Activated T-helper 1 cell treated with anti-CD3 and anti-CD28 coated beads, Interleukin-2, amount 50 U/mL, for 16 hours (primary cell): ENCODE results near the gene DNAJC5G.
"Not testable (repeated sequence)": the region's sequence is repeated elsewhere in the genome, so short reads cannot be mapped to it uniquely, and the experiment has no call there.

Experiments used
- DNase-seq, 2 donors: peaks; one replicate each; pipeline ENCODE4 v3.0.0-alpha.2; 2020; ENCODE audit warnings: low read depth in 1 of 2, low spot score in 1 of 2

DNAJC5G gene

DNA sequence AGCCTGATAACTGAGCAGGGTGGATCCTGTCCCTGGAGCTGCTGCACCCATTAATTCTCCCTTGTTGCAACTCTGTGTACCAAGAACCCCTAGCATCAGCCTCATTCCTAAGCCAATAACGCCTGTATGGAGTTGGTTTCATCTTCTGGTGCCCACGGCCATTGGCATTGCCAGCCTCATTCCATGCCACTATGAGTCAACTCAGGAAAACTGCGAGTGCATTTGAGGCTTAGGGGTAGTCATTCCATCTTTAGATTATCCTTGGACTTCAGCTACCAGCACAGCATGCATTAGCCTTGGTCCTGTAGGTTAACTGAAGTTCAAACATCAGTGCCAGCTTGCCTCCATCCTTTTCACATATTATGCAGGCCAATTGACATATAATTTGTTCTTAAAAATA is 5.6 kb downstream of the DNAJC5G start:
- DNase-seq = no peak

DNA sequence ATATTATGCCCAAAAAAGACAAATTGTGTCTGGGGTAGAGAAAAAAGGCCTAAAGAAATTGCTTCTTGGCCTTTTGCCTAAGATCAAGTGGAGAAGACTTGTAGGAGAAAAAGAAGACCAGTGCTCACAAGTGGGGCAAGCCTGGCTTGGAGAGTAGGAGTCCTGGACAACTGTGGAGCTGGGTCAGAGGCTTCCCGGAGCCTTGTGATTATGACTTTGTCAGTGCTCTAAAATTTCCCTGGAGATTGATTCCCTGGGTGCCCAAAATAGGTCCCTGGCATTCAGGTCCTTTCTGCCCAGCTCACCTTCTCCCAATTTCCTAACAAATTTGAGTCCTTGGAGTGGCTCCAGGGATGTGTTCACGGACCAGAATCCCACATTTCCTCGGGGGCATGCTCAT is 6.2 kb downstream of the DNAJC5G start:
- DNase-seq = no peak

DNA sequence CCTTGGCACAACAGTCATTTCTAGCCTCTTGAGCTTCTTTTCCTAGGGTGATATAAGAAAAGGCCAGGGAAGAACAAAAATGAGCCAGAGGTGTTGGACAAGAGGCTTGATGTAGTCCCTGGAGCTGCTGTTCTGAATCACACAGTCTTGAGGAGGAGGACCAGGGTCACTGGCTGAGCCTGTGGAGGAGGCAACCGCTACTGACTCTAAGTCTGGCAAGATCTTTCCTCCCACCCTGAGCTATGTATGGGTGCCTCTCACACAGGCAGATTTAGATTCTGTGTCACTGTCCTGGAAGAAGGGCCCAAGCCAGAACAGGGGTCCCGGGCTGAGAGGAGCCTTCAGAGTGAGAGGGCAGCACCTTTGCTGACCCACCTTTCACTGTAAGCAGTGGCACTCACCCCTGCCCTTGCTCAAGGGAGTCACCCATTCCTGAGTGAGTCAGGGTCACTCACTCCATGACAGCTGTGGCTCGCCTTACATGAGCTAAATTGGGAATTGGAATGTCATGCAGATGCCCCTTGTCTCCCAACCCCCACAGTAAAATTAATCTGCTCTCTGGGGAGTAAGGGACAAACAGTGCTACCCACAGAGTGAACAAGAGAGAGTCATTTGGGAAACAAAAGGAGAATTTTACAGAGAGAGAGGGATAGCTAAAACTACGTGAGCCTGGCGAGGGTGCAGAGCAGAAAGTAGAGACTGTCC is 6.8 kb downstream of the DNAJC5G start, which contains the start of gene TRIM54:
TRIM54 (plus strand) TSS at position 575 of the 705 bp plus-strand sequence. CDS start 303 bp downstream, outside the sequence.
- no peak for DNase-seq

DNA sequence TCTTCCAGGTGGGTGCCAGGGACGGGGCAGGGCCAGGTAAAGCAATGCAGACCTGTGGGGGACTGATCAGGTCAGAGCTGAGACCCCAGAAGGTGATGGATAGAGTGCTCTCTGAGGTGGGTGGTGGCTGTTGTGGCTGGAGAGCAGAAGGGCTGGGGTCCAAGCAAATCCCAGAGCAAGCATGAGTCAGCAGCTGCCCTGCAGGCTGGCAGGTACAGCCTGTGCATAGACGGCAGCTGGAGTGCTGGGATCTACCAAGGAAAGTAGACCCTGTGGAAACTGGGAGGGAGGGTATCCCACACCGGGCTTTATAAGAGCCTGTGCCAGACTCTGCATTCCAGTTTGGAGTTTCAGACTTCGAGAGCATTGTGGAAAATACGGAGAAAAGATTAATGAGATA is 7.7 kb downstream of the DNAJC5G start:
- no peak for DNase-seq

DNA sequence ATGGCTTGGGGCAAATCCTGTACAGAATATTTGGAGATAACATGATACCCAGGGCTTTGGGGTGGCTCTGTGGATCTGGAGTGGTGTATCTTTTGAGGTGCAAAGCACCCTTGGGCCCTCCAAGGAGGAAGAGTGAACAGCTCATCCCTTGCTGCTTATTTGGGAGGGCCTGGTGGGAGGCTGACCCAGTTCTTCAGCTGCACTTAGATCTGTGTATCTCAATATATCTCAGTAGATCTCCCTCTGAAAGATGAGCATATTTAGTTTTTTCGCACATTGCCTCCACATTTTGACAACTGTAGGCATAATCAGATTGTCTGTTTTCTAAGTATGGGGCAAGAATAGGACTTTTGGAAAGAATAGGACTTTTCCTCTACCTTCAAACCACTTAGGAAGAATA is 9.8 kb downstream of the DNAJC5G start:
- DNase-seq = no peak

DNA sequence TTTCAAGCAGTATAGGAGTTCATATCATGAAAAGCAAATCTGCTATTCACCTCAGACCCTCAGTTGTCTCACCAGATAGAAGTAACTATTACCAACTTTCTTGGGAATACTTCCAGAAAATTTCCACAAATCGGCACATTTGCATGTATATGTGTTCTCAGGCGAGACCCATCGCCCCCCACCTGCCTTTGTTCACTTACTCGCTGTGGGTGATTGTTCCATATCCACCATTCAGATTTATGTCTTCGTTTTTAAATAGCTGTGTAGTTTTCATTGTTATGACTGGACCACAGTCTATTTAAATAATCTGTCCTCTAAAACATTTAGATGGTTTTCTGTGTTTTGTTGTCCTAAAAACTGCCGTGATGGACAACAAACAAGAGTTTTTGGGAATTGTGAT is 10.2 kb downstream of the DNAJC5G start:
- DNase-seq = no peak

DNA sequence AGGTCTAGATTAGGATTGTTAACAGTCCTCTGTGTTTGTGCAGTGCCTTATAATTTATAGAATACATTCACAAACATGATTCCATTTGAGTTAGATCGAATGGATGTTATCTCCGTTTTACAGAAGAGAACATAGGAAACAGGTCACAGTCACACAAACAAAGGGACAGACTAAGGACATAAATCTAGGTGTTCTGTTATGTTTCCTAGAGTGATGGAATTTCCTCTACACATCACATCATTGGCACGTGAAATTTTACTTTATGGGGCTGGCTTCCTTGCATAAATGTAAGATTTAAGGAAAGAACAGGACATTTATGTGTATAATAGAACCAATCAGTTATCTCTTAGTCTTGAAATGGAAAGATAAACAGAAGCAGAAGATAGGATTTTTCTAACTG is 13.4 kb downstream of the DNAJC5G start:
- DNase-seq = no peak

DNA sequence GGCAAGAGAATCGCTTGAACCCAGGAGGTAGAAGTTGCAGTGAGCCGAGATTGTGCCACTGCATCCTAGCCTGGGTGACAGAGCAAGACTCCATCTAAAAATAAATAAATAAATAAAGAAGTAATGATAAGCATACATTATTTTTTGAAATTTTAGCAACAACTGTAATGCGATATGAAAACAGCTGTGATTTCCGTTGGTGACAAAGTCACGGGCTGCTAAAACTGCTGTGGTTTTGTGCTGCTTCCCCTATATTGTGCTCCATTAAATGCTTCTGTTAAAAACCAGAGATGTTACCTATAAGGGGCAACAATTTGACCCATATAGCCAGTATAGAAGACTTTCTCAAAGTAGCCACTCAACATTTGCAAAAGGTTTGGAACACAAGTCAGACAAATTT is 15.3 kb downstream of the DNAJC5G start:
- DNase-seq = no peak

DNA sequence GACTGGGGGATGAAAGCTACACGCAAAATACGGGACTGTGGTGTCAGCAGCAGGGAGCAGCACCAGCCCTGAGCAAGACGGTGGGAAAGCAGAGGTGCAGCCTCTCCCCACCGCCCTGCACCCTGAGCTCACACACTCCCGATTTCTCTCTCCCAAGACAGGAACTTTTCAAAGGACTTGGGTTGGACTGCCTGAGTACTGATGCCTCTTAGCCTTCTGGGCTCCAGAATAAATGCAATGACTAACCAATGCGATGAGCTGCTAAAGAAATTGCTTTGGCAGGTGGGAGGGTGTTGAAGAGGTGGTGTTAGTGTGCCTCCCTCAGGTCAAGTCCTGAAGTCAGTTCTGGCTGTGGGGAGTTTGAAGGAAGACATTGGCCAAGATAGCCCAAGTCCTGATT is 16.6 kb downstream of the DNAJC5G start:
- DNase-seq = no peak

DNA sequence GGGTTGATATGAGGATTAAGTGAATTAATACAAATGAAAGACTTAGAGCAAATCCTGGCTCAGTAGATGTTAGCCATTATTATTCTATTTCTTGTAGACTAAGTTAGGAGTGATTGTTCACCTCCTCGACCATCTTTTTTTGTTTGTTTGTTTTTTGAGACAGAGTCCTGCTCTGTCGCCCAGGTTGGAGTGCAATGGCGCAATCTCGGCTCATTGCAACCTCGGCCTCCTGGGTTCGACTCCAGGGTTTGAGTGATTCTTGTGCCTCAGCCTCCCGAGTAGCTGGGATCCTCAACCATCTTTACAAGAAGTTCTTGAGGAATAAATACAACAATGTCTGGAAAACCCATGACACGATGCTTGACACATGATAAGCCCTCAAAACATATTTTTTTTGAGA is 19.7 kb downstream of the DNAJC5G start:
- no peak for DNase-seq

DNA sequence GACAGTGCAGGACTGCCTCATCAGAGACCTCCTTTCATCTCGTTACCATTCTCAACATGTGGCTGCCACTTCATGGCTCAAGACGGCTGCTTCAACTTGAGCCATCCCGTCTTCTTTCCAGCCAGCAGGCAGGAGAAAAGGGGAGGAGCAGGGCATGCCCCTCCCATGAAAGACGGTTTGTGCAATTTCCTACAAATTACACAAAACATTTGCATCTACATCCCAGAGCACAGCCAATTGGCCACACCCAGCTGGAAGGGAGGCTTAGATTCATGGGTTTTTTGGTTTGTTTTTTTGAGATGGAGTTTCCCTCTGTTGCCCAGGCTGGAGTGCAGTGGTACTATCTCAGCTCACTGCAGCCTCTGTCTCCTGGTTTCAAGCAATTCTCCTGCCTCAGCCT is 21.2 kb downstream of the DNAJC5G start:
- DNase-seq = no peak

DNA sequence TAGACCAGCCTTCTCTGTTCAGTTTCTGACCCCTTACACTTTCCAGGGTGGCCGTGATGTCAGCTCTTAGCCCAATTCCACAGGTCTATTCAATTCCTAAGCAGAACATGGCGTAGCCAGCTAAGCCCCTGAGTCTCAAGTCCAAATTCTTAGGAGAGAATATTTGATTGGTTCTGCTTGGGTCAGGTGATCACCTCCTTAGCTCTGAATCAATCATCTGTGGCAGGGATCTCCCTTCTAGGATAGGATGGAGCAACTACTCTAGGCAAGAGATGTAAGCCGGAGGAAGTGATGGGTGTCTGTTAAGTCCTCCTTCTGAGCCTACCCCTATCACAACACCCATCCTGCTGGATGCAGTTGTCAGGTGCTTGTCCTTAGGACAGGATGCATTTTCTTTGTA is 22.0 kb downstream of the DNAJC5G start:
- DNase-seq = no peak

DNA sequence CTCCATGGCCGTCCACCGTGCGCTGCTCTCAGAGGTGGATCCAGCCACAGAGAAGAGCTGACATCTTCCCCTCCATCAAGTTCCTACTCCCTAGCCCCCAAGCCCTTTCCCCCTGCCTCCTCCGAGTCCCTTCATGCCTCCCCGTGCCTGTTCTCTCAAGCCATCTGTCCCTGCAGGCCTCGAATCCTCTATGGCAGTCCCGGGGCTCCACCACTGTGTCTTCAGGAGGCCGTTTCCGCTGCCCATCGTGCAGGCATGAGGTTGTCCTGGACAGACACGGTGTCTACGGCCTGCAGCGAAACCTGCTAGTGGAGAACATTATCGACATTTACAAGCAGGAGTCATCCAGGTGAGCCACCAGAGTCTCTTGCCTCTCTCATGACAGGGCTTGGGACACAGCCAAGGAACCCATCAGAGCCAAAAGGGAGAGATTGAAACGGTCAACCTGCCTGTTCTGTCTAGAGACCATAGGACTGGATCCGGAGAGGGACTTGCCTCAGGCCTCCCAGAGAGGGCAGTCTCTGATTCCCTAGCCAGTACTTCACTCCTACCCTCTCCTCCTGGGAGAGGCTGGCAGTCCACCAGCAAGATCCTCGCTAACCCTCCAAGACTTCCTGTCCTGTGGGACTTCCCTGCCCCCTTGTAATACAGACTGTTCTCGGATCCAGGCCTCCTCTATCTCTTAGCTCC is 23.3 kb downstream of the DNAJC5G start:
- DNase-seq = no peak

DNA sequence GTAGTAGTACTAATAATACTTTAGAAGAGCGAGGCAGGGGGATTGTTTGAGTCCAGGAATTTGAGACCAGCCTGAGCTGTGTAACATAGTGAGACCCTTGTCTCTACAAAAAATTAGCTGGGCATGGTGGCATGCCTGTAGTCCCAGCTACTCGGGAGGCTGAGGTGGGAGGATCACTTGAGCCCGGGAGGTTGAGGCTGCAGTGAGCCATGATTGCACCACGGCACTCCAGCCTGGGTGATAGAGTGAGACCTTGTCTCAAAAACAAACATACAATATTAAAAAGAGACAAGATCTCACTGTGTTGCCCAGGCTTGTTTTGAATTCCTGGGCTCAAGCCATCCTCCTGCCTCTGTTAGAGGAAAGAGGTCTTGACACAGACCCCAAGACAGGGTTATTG is 25.4 kb downstream of the DNAJC5G start:
- DNase-seq = not testable (repeated sequence)

DNA sequence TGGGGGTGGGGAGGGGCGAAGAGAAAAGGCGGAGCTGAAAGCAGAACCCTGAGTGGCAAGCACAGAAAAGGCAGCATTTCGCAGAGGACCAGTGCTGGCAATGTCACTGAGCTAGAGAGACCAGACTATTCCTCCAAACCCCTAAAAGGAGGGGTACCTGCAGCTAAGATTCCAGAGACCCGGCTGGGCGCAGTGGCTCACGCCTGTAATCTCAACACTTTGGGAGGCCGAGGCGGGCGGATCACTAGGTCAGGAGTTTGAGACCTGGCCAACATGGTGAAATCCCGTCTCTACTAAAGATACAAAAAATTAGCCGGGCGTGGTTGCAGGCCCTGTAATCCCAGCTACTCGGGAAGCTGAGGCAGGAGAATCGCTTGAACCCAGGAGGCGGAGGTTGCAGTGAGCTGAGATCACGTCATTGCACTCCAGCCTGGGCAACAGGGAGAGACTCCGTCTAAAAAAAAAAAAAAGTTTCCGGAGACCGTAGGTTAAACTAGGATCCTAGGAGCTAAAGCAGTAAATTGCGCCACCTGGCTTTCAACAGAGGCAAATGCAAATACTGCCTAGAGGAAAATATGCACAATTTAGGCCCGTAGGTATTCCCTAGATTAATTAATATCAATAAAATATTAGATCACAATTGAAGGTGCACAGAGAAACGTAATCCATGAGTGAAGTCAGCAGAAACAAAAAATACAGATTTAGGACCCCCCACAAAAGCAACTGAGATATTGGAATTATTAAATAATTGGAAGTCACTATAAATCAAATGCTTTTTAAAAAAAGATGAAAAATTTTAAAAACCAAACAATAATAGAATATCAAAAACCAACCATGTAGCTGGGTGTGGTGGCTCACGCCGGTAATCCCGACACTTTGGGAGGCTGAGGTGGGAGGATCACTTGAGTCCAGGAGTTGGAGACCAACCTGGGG is 28.1 kb downstream of the DNAJC5G start:
- no peak for DNase-seq

DNA sequence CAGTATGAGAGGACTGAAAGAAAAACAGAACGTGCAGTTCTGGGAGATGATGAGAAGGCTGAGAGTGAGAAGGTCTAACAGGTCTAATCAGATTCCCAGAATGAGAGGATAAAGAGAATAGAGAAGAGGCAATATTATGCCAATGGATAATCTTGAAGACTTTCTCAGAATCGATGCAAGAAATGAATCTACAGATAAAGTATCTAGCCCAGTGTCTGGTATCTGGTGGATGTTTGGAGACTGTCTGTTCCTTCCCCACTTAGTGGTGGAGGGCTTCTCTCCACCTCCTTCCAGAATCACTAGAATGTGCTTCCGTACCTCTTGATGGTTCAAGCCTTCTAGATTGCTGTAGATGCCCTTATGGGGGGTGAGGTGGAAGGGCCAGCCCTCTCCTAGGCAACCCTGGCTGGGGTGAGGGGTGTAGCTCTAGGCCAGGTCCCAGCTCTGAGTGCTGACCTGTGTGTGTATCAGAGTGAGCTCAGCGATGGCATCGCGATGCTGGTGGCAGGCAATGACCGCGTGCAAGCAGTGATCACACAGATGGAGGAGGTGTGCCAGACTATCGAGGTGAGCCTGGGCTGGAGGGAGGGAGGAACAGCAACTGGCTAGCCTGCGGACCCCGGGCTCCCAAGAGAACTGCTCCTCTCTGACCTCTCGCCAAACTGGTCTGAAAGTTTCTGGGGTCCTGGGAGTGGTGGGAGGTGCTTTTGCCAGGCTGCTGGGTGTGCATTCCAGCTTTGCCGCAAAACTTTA is 29.4 kb downstream of the DNAJC5G start:
- no peak for DNase-seq

DNA sequence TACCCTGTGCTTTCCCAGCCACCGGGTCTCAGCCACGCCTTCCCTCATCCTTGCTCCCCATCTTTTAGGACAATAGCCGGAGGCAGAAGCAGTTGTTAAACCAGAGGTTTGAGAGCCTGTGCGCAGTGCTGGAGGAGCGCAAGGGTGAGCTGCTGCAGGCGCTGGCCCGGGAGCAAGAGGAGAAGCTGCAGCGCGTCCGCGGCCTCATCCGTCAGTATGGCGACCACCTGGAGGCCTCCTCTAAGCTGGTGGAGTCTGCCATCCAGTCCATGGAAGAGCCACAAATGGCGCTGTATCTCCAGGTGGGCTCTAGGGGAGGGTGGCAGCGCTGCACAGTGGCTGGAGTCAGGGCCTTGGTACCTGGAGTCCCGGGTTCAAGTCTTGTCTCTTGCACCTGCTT is 30.3 kb downstream of the DNAJC5G start:
- DNase-seq = no peak

DNA sequence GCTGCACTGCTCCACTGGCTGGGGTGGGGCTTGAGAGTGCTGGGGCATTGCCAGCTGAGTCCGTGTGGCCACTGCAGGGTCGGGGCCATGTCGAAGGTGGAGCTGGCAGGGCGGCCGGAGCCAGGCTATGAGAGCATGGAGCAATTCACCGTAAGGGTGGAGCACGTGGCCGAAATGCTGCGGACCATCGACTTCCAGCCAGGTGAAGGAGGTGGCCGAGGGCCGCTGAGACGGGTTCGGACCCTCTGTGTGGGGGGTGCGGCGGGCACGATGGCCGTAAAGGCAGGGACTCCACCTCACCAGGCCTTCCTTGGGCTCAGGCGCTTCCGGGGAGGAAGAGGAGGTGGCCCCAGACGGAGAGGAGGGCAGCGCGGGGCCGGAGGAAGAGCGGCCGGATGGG is 30.9 kb downstream of the DNAJC5G start:
- no peak for DNase-seq

DNA sequence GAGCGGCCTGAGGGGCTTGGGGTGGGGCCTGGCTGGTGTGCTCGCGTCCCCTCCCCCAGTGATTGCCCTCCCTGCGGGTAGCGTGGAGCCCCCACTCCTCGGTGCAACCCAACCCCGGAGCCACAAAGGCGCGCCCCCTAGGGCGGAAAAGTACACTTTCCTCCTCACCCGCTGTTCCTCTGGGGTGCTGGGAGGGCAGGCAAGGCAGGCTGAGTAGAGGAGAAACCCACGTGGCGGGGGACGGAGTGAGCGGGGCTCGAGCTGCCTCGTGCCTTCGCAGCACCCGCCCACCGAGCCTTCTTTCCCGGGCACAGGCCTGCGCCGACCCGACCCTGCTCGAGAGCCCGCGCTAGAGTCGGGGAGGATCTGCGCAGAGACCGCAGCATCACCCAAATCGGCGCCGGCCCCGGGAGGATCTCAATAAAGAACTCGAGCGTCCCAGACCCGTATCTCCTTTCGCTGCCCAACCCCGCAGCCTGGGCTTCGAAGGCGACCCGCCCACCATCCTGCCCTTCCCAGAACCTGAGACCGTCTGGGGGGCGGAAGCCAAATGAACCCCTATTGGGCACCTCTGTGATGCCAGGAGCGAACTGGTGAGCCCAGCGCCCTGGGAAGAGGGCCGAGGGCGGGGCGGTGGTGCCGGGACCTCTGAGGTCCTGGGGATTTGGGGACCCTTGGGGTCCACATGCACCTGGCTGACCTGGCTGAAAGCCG is 31.5 kb downstream of the DNAJC5G start:
- no peak for DNase-seq

DNA sequence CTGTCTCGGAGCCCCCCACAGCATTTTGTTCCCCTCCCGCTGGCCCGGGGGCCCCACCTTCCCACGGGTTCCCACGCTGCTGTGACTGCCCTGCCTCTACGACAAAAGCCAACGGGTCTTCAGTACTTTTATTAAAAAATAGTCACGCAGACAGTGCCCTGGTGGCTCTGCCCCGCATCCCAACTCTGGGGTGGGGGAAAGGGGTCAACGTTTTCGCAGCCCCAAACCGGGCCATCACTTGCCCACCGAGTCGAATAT is 32.0 kb downstream of the DNAJC5G start:
- no peak for DNase-seq
